NCI-H187 (cell line): Measurements from ENCODE around the gene SUCLG2.

Experiments used
- DNase-seq, 2 experiments: peaks; one replicate each; lab custom pipeline; 2025; lab: John Stamatoyannopoulos, UW

SUCLG2 gene

DNA sequence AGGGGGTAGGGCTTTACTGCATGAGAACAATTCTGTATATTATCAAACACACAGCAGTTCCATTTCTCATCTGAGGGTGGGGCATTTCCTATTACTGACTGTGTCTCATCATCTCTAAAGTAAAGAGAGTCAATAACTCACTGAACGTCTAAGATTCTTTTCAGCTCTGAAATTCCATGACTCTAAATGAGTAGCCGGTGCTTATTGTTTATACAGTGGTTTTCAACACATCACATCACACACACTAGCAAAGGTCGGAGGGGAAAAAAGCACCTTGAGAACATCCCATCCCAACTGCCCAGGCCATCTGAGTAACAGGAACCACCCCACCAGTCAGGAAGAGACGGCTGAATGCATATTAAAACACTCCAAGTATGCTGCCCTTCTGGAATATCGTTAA, 196.0 kb downstream of the SUCLG2 start:
- DNase-seq = no peak

DNA sequence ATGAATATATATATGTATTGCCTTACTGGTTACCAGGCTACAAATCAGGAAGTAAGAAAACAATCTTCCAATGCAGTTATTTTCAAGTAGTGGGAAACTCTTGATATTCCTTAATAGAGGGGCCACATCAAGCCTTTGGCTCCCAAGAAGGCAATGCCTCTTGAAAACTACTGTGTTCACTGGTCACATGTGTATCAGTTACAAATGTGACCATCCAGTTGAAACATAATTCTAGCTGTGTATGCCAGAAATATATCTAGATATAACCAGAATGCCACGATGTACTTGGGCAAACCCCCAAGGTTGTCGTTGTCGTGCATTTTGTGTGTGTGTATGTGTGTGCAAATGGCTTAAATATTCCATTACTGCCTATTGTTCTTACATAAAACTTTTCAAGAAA, 200.8 kb downstream of the SUCLG2 start:
- no peak for DNase-seq

DNA sequence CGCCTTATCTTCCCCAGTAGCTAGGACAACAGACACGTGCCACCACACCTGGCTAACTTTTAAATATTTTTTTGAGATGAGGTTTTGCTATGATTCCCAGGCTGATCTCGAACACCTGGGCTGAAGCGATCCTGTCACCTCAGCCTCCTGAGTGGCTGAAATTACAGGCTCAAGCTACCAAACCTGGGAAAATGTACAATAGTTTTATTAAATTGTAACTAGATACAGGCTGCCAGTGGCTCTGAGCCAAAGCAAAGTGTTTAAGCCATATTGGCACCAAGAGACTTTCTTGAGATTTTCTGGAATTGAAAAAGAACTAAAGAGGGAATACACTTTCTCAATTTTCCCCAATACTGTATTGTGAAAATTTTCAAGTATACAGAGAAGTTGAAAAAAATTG, 204.3 kb downstream of the SUCLG2 start:
- no peak for DNase-seq

DNA sequence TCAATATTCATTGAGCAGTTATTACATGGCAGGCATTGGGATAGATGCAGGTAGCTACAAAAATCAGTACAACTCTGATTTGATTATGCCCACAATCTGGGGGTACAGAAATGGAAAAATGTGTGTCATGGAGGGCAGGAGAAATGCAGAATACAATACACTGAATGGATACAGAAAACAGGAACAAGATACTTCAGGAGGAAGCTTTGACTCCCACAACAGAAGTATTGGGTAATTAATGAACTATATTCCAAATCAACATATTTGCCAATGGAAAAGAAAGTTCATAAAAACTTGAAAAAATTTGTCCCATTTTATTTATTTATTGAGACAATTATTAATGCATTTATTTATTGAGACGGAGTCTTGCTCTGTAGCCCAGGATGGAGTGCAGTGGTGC, 207.0 kb downstream of the SUCLG2 start:
- no peak for DNase-seq

DNA sequence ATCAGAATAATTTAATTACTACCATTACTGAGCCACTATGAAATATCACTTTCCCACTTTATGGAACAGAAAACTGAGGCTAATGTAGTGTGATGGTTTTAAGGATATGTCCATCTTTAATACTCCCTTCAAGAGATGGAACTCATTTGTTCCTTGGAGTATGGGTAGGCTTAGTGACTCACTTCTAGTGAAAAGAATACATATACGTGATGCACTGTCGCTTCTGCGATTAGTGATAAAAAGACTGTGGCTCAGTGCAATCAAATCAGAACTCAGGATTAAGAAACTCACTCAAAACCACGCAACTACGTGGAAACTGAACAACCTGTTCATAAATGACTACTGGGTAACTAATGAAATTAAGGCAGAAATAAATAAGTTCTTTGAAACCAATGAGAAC, 216.6 kb downstream of the SUCLG2 start:
- no peak for DNase-seq

DNA sequence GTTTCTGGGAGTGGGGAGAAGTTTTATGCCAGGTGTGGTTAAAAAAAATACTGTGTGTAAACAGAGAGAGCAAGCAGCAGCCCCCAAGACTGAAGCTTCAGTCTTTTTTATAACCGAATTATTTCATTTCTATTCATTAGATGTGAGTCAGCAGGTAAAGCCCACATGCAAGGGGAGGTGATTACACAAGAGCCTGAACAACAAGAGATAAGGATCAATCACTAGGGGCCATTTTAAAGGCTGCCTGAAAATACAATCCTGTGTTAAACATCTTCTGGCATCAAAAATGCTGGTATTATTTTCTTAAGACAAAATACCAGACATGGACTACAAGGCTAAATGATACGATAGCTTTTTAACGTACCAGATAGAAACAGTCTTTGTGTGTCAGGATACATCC, 217.3 kb downstream of the SUCLG2 start:
- no peak for DNase-seq

DNA sequence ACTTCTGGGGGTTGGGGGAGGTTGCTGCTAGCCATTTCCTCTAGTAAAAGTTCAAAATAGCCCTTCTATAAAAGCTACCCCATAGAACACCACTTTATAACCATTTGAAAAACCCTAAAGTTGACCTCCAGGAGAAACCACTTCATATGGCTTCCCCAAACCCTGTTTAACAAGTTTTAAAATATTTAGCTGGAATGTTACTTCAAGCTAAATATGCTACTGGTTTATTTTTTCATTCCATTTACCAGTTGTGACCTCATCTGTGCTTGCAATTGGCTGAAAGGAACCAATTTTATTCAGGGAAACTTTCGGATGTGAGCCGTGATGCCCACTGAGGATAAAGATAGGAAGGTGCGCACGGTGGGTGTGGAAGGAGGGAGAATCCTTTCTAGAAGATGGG, 221.3 kb downstream of the SUCLG2 start:
- no peak for DNase-seq

DNA sequence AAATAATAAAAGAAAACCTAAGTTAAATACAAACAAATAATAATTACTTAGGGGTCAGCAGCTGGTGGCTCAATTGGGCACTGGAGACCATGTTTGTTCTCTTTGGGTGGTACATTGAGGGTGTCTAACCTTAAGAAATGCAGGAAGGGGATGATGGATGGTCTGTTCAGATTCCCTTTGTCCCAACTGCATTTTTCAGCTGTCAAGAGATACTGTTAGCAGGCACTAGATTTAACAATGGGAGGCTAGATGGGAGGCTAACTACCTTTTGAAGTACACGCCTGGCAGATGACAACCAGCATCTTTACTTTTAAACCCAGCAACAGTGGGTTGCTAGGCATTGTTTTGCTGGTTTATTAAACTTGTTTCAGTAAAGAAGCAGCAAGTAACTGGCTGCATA, 222.5 kb downstream of the SUCLG2 start:
- DNase-seq = no peak

- DNase-seq = no peak
Observed at GRCh38 chr3:67423722-67424121, 230.7 kb downstream of the SUCLG2 start.

DNA sequence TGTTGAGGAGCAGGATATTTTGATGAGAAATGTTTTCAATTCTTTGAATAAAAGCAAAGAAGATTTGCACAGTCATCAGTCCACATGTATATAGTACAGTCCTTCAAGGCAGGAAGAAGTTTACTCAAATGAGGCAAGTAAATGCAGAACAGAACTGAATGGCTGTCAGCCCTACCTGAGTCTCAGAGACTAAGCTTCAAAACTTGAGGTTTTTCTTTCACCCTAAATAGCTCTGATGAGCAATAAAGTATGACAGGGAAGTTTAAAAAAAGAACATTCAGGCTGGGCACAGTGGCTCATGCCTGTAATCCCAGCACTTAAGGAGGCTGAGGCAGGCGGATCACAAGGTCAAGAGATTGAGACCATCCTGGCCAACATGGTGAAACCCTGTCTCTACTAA, 232.5 kb downstream of the SUCLG2 start:
- no peak for DNase-seq

- DNase-seq = no peak
Observed at GRCh38 chr3:67419779-67420178, 234.6 kb downstream of the SUCLG2 start.

DNA sequence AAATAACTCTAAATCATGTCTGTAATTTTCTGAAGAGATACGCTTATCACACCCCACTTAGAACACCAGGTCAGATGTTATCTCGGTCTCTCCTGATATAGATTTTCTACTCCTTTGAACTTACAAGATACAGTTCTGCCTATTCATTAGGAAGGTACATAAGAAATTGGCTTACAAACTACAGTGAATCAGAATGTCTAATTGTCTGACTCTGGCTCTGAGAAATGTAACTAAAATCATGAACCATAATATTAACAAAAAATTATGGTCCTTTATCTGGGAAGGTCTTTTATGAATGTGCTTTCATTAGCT, 235.2 kb downstream of the SUCLG2 start:
- no peak for DNase-seq

- no peak for DNase-seq
Observed at GRCh38 chr3:67418426-67419217, 235.8 kb downstream of the SUCLG2 start.

DNA sequence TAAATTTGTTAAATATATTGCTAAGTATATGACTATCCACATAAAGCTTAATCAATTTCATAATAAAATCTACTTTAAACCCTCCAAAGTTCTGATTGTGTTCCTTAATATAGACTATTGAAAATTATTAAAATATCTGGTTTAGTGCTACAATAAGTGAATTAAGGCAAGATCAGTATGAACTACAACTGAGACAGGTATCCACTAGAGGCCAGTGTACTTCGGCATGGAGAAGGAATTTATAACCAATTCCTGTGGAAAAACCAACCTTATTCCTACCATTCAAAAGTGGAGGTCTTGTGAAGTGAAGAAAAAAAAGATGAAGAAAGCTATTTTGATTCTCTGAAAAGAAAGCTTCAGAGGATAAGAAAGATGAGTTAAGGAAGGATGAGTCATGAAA, 237.7 kb downstream of the SUCLG2 start:
- DNase-seq = no peak

GRCh38 chr3:67415511-67415910, 238.9 kb downstream of the SUCLG2 start:
- no peak for DNase-seq

DNA sequence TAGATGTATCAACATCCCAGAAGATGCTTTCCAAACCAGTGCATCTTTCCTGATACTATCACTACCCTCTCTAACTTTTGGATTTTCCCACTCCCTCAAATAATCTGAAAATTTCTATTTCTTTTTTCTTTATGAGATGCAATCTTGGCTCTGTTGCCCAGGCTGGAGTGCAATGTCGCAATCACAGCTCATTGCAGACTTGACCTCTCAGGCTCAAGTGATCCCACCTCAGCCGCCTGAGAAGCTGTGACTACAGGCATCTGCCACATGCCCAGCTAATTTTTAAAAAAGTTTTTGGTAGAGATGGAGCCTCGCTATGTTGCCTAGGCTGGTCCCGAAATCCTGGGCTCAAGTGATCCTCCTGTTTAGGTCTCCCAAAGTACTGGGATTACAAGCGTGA, 239.7 kb downstream of the SUCLG2 start:
- DNase-seq = no peak

DNA sequence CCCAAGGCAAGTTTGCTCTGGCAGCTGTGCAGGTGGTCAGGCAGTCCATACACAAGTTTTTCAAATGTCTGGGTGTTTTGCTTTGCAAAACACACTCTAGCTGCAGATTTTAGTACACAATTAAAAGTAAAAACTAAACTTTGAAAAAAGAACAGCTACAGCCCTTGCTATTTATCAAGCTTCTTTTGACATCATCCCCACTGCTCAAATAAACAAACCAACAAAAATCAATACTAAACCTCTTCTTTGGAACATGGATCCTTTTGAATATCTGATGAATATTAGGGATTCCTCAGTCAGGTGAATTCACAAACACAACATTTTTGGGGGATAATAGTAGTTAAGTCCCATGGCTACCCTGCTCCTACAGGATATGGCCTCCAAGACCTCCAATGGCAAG, 249.2 kb downstream of the SUCLG2 start:
- no peak for DNase-seq

GRCh38 chr3:67402873-67403272, 251.5 kb downstream of the SUCLG2 start:
- DNase-seq = no peak

DNA sequence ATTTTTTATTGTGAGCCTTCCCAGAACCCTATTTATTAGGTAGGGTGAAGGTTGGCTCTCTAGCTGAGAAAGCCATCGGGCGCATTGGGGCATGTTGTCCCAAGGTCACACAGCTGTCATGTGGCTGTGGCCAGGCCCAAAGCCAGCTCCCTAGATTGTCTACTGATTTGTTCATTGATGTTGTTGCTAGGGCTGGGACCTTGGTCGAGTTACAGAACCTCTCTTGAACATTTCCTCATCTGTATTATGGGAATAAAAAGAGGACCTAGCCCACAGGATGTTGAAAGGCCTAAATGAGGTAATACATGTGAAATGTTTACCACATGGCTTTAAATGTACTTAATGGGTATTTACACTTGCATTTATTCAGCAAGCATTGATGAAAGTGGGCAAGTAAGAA, 252.5 kb downstream of the SUCLG2 start:
- DNase-seq = no peak

GRCh38 chr3:67400476-67400875, 253.9 kb downstream of the SUCLG2 start:
- no peak for DNase-seq

- no peak for DNase-seq
Observed at GRCh38 chr3:67389176-67389575, 265.2 kb downstream of the SUCLG2 start.

DNA sequence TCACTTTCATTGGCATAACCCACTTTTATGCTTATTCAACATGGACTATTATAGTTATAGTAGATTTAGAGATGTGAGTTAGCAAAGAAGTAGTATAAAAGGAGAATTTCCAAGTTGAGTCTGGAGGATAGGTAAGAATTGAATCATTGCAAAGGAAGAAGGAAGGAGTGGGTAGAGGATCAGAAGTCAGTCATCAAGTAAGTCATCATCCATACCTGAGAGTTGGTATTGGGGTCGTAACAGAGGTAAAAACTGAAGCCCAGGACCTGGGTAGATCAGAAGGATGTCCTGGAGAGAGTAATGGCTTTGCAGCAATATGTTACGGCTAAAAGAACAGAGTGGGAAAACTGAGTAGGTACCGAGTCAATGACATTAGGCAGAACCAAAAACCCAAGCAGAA, 265.7 kb downstream of the SUCLG2 start:
- DNase-seq = no peak

DNA sequence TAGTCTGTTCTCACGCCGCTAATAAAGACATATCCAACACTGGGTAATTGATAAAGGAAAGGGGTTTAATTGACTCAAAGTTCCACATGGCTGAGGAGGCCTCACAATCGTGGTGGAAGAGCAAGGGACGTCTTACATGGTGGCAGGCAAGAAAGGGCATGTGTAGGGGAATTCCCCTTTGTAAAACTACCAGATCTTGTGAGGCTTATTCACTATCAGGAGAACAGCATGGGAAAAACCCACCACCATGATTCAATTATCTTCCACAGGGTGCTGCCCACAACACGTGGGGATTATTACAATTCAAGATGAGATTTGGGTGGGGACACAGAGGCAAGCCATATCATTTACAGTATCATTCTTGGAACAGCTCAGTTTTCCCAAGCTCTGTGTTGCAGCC, 268.0 kb downstream of the SUCLG2 start:
- DNase-seq = no peak

DNA sequence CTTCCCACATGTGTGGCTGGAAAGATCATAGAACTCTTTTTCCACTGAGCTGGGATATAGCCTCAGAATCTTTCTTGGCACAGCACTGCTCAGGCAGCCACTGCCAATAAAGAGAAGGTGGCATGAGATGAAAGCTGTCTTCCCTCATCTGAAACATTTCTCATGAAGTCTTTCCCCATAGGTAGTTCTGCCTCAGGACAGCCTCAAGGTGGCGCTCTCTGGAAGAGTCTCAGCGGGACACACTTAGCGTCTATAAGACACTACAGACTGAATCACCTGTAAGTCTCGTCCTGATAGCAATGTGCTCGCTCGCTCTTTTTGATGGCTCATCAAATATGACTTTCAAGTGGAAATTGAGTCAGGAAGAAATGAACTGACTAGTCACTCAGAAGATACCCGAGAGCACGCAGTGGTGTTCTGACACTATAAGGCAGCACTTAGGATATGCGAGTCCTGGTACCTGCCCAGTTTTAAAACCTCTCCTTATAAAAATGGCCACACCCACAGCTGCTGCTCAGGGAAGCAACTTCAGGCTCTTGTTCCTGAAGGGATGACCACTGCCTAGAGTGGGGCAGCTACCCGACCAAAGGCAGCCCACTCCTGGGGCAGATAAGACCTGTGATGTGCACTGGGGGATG, 269.5 kb downstream of the SUCLG2 start:
- DNase-seq = peak in 1 of 2 experiments; percentile 1
